Sigmoid colon (tissue), 7 donors: ENCODE measurements around the gene ZFP36. TPM values are rescaled to one million over a fixed set of nuclear protein-coding genes. Genes with fewer than 3 reads are reported as not detected.

Experiments used
- DNase-seq: peaks from one replicate; pipeline ENCODE4 v3.0.0-alpha.2; 2019
- H3K27ac ChIP-seq, 4 donors: fragments of 200-600 bp; sonication (generic); one replicate each; pipeline ENCODE4 v1.5.1; 2016 to 2019; ENCODE audit warnings: mild to moderate bottlenecking in 1 of 4
- H3K27me3 ChIP-seq, 3 donors: fragments of 200-600 bp; sonication (generic); one replicate each; pipeline ENCODE4 v1.5.1; 2019; ENCODE audit warnings: mild to moderate bottlenecking in 1 of 3
- H3K36me3 ChIP-seq, 4 donors: fragments of 200-600 bp; sonication (generic); one replicate each; pipeline ENCODE4 v1.5.1; 2016 to 2019
- H3K4me1 ChIP-seq, 4 donors: fragments of 200-600 bp; sonication (generic); one replicate each; pipeline ENCODE4 v1.5.1; 2017 to 2019
- H3K4me3 ChIP-seq, 4 donors: fragments of 200-600 bp; sonication (generic); one replicate each; pipeline ENCODE4 v1.5.1; 2017 to 2019; ENCODE audit warnings: mild to moderate bottlenecking in 2 of 4, moderate library complexity in 1 of 4
- H3K9me3 ChIP-seq, 4 donors: fragments of 200-600 bp in 3 of 4; sonication (generic) in 3 of 4; one replicate each; pipeline versions ENCODE4 v1.5.1 to v1.6.1; 2013 to 2019
- CTCF ChIP-seq, 4 experiments: fragments of 450-650 bp in 3 of 4; fragments of 200-600 bp in 1 of 4; IDR thresholded peaks; one replicate each; pipeline ENCODE4 v1.5.1; 2016 to 2019; ENCODE audit warnings: antibody characterized with exemption in 4 of 4, mild to moderate bottlenecking in 3 of 4, moderate library complexity in 2 of 4
- EP300 ChIP-seq, 4 donors: sonication (generic); formaldehyde crosslinking; IDR thresholded peaks; one replicate each; pipeline ENCODE4 v1.6.1; 2017; ENCODE audit warnings: antibody characterized with exemption in 4 of 4
- POLR2A ChIP-seq, 2 donors: fragments of 450-650 bp; IDR thresholded peaks; one replicate each; pipeline ENCODE4 v1.6.1; 2016; ENCODE audit warnings: antibody characterized with exemption in 2 of 2, mild to moderate bottlenecking in 2 of 2, moderate library complexity in 2 of 2
- POLR2AphosphoS5 ChIP-seq, 4 donors: sonication (generic); formaldehyde crosslinking; IDR thresholded peaks; one replicate each; pipeline ENCODE4 v1.6.1; 2017; ENCODE audit warnings: antibody characterized with exemption in 4 of 4
- WGBS, 2 donors: extraction: QIAGEN DNeasy Blood & Tissue Kit; methylation state at CpG; one replicate each; pipeline ENCODE4 v1.1.7; 2013; 5-methylcytosine and 5-hydroxymethylcytosine counted together
- intact Hi-C: fragments of 100-400 bp; cut with DNase I; formaldehyde crosslinking; loops from one replicate; pipeline ENCODE4 v1.15.1; 2023
- polyA plus RNA-seq, 3 donors: library from polyadenylated mRNA; stranded (reverse); fragments of 200-250 nt; gene quantifications; one replicate each; pipeline ENCODE4 v1.2.3, GENCODE V29; 2013
- total RNA-seq, 4 donors: library from RNA; depleted of rRNA; stranded (reverse); fragments of >200 nt; gene quantifications; one replicate each; pipeline ENCODE4 v1.1.0, GENCODE V29; 2016
- donor health status: healthy with polysubstance abuse.
- donor health status: Bipolar disorder and iron deficiency.
- donor health status: healthy.

Gene ZFP36
- total and polyA plus RNA-seq, 7 donors: 78.1 to 320 (median 207) TPM

DNA sequence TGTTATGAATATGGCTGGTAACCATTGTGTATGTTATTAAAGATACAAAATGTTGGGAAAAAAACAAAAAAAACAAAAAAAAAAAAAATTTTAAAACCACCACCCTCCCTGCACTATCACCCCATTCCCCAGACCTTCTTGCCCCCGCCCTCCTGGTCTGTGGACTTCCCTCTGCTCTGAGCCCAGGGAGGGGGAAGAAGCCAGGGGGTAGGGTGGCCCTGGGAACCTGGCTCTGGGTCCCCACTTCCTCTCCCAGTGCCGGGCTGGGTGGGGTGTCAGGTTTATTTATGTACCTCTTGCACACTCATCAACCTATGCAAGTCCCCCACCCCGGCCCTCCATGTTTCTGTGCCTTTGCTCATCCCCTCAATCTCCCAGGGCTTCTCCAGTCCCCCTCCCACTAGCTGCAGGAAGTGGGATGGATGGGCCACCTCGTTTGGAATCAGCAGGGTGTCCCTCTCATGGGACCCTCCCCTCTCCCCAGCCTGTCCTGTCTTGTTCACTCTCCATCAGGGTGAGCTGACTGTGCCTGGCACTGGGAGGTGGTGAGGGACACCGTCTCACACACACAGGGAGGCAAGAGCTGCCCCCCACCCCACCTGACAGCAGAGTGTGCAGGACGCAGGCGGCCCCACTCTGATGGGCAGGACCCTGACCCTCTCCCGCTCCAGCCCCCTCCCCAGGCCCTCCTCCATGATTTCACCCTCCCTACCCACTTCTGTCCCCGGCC, 21.6 kb upstream of the ZFP36 start:
- 68 to 75% methylated on average over 9 of the region's 9 CpGs for WGBS, 2 donors
- DNase-seq: no peak
- peaks cover 51 to 98% (median 62%) of the 10 kb centered on the region in 4 donors for H3K36me3 ChIP-seq
- TF ChIP-seq EP300 (IDR thresholded peaks at IDR 0.05): no peak
- no peak for TF ChIP-seq POLR2AphosphoS5 (IDR thresholded peaks at IDR 0.05)
- H3K4me1 ChIP-seq: peaks cover 0 to 9% (median 8%) of the 10 kb centered on the region in 4 donors
- intact Hi-C loops: no loop called here
- H3K4me3 ChIP-seq: no peak overlapping the region
- H3K9me3 ChIP-seq: no peaks in the 10 kb centered on the region
- no peak overlapping the region for H3K27ac ChIP-seq
- H3K27me3 ChIP-seq: no peaks in the 10 kb centered on the region

GRCh38 chr19:39385629-39386411, 20.8 kb upstream of the ZFP36 start:
- 85 to 89% methylated on average over 20 of the region's 20 CpGs for WGBS, 2 donors
- no peak overlapping the region for H3K4me3 ChIP-seq
- H3K27me3 ChIP-seq: no peaks in the 10 kb centered on the region
- H3K4me1 ChIP-seq: peaks cover 0 to 15% (median 13%) of the 10 kb centered on the region in 4 donors
- no peaks in the 10 kb centered on the region for H3K9me3 ChIP-seq
- H3K27ac ChIP-seq: no peak overlapping the region
- no peak for DNase-seq
- intact Hi-C loops: no loop called here
- TF ChIP-seq POLR2A (IDR thresholded peaks at IDR 0.05) (no peak), CTCF (IDR thresholded peaks at IDR 0.05) (no peak), EP300 (IDR thresholded peaks at IDR 0.05) (no peak), POLR2AphosphoS5 (IDR thresholded peaks at IDR 0.05) (no peak)
- H3K36me3 ChIP-seq: peaks cover 43 to 89% (median 54%) of the 10 kb centered on the region in 4 donors

DNA sequence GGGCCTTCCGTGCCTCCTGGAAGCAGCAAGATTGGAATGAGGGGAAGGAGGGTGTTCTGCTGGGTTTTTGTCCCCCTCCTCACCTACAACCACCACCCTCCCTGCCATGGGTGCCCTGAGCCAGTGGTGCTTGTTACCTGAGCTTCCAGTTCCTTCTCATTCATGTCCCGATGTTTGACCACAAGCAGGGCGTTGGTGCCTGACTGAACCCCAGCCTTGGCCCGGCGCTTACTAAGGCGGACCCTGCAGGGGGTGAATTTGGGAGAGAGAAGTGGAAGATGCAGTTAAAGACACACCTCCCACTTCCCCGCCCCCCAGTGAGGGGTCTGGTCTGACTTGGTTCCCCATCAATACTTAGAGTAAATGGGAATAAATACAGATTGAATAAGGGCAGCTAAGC, 20.1 kb upstream of the ZFP36 start:
- Histone ChIP-seq H3K36me3 (peaks cover 35 to 82% (median 47%) of the 10 kb centered on the region in 4 donors), H3K4me1 (peaks cover 0 to 15% (median 14%) of the 10 kb centered on the region in 4 donors), H3K4me3 (no peak overlapping the region), H3K9me3 (no peaks in the 10 kb centered on the region), H3K27me3 (no peaks in the 10 kb centered on the region), H3K27ac (no peak overlapping the region)
- TF ChIP-seq POLR2A (IDR thresholded peaks at IDR 0.05): no peak
- no peak for TF ChIP-seq POLR2AphosphoS5 (IDR thresholded peaks at IDR 0.05)
- TF ChIP-seq CTCF (IDR thresholded peaks at IDR 0.05): no peak
- no peak for TF ChIP-seq EP300 (IDR thresholded peaks at IDR 0.05)
- DNase-seq: no peak
- 88 to 90% methylated on average over 7 of the region's 7 CpGs for WGBS, 2 donors
- intact Hi-C loops: no loop called here

- H3K27ac ChIP-seq: peak overlapping the region in 1 of 4 donors; percentile 100
Observed at GRCh38 chr19:39388657-39389056, 18.0 kb upstream of the ZFP36 start.

More at GRCh38 chr19:39388657-39389056, 18.0 kb upstream of the ZFP36 start:
- no peak for DNase-seq
- 84 to 94% methylated on average over 5 of the region's 5 CpGs for WGBS, 2 donors
- no peaks in the 10 kb centered on the region for H3K9me3 ChIP-seq
- peaks cover 20 to 66% (median 38%) of the 10 kb centered on the region in 4 donors for H3K36me3 ChIP-seq
- H3K4me1 ChIP-seq: peaks cover 0 to 26% (median 26%) of the 10 kb centered on the region in 4 donors
- H3K27me3 ChIP-seq: no peaks in the 10 kb centered on the region
- TF ChIP-seq EP300 (IDR thresholded peaks at IDR 0.05) (no peak), POLR2AphosphoS5 (IDR thresholded peaks at IDR 0.05) (no peak), CTCF (IDR thresholded peaks at IDR 0.05) (no peak), POLR2A (IDR thresholded peaks at IDR 0.05) (no peak)
- intact Hi-C loops: no loop called here
- no peak overlapping the region for H3K4me3 ChIP-seq
